HepG2 (cell line): Measurements from ENCODE around the gene SPACDR. TPM values are rescaled to one million over a fixed set of nuclear protein-coding genes. Genes with fewer than 3 reads are reported as not detected.
A peak's percentile ranks its signal among the peaks of the same experiment; 100 is the strongest.

Experiments used
- BCL3 ChIP-seq: sonication (generic); formaldehyde crosslinking; IDR thresholded peaks from 2 replicates; pipeline ENCODE4 v1.5.1; 2020; ENCODE audit warnings: mild to moderate bottlenecking, missing genetic modification reagents, moderate library complexity
- E2F2 ChIP-seq: sonication (generic); formaldehyde crosslinking; IDR thresholded peaks from 2 replicates; pipeline ENCODE4 v1.4.0; 2020; ENCODE audit warnings: missing genetic modification reagents, borderline replicate concordance
- FOXP4 ChIP-seq: sonication (generic); formaldehyde crosslinking; IDR thresholded peaks from 2 replicates; pipeline ENCODE4 v1.4.0; 2020; ENCODE audit warnings: missing genetic modification reagents
- HMG20B ChIP-seq: conservative IDR thresholded peaks from 2 replicates; pipeline ENCODE4 v1.6.1; 2016; ENCODE audit warnings: missing genetic modification reagents, missing compliant biosample characterization
- ISL2 ChIP-seq: sonication (generic); formaldehyde crosslinking; IDR thresholded peaks from 2 replicates; pipeline ENCODE4 v1.5.0; 2020; ENCODE audit warnings: missing genetic modification reagents
- MIER3 ChIP-seq: IDR thresholded peaks from 2 replicates; pipeline ENCODE4 v1.6.1; 2016; ENCODE audit warnings: missing compliant biosample characterization, borderline replicate concordance
- MTF1 ChIP-seq: sonication (generic); formaldehyde crosslinking; IDR thresholded peaks from 2 replicates; pipeline ENCODE4 v1.5.0; 2020; ENCODE audit warnings: missing genetic modification reagents
- NFATC3 ChIP-seq: sonication (generic); formaldehyde crosslinking; IDR thresholded peaks from 2 replicates; pipeline ENCODE4 v1.5.1; 2020; ENCODE audit warnings: mild to moderate bottlenecking, missing genetic modification reagents
- NFKBIZ ChIP-seq: IDR thresholded peaks from 2 replicates; pipeline ENCODE4 v1.6.1; 2018; ENCODE audit warnings: missing genetic modification reagents, missing compliant biosample characterization
- NR2F1 ChIP-seq, 2 experiments: fragments of 450-650 bp in 1 of 2; formaldehyde crosslinking in 1 of 2; IDR thresholded peaks; 2 replicates each; pipeline versions ENCODE4 v1.5.0 to v1.6.1; 2016 to 2020; ENCODE audit warnings: mild to moderate bottlenecking in 1 of 2, missing compliant biosample characterization in 1 of 2, missing genetic modification reagents in 1 of 2, moderate library complexity in 1 of 2
- PAXIP1 ChIP-seq: sonication (generic); formaldehyde crosslinking; conservative IDR thresholded peaks from 2 replicates; pipeline ENCODE4 v1.4.0; 2020; ENCODE audit warnings: mild to moderate bottlenecking, missing genetic modification reagents, moderate library complexity
- RBAK ChIP-seq: sonication (generic); formaldehyde crosslinking; IDR thresholded peaks from 2 replicates; pipeline ENCODE4 v1.5.1; 2020; ENCODE audit warnings: mild to moderate bottlenecking, missing genetic modification reagents
- SALL2 ChIP-seq: sonication (generic); formaldehyde crosslinking; IDR thresholded peaks from 2 replicates; pipeline ENCODE4 v1.8.1; 2023; ENCODE audit warnings: mild to moderate bottlenecking, missing genetic modification reagents, inconsistent platforms
- U2AF1 ChIP-seq: fragments of 200-400 bp; formaldehyde crosslinking; optimal IDR thresholded peaks from 2 replicates; pipeline ENCODE3; 2017; ENCODE audit warnings: mild to moderate bottlenecking, low read depth, low read length
- ZNF484 ChIP-seq: sonication (generic); formaldehyde crosslinking; IDR thresholded peaks from 2 replicates; pipeline ENCODE4 v1.5.1; 2020; ENCODE audit warnings: mild to moderate bottlenecking, low read depth, missing genetic modification reagents, borderline replicate concordance
- ZNF746 ChIP-seq: sonication (generic); formaldehyde crosslinking; IDR thresholded peaks from 2 replicates; pipeline ENCODE4 v1.8.0; 2022; ENCODE audit warnings: mild to moderate bottlenecking, missing genetic modification reagents
- polyA plus RNA-seq, 8 experiments: library from polyadenylated mRNA; depleted of rRNA in 3 of 8; stranded (reverse) in 7 of 8; unstranded in 1 of 8; fragments of >200 nt; fragmentation: Illumina TruSeq in 4 of 8; extraction: Trizol in 4 of 8; gene quantifications; 2 replicates each; pipeline versions ENCODE4 v1.2.1 to v1.2.3, GENCODE V29; 2011 to 2016; ENCODE audit warnings: low read depth in 4 of 8, missing spikeins in 1 of 8, mixed read lengths in 1 of 8; ENCODE audit not compliant: insufficient read depth in 1 of 8
- total RNA-seq, 5 experiments: library from RNA; depleted of rRNA; stranded (reverse); fragments of >200 nt; fragmentation: Illumina TruSeq; extraction: Trizol; gene quantifications; 2 replicates each; pipeline ENCODE4 v1.2.3, GENCODE V29; 2016; ENCODE audit warnings: low read depth in 1 of 5
- TF ChIP-seq, protein P1 (sequence below): sonication (generic); formaldehyde crosslinking; IDR thresholded peaks from 2 replicates; pipeline ENCODE4 v1.5.0; 2020; ENCODE audit warnings: mild to moderate bottlenecking, missing genetic modification reagents

SPACDR gene
- total and polyA plus RNA-seq, 2 of the 13 experiments (the other 11 are each of a cell fraction or from before 2014, with no cell fraction given): 0.41 TPM; not detected in 1

- TF ChIP-seq BCL3 (CRISPR knock-in tag): peak; percentile 21; the same call in 1 of the 2 replicates
- no peak for TF ChIP-seq HMG20B (CRISPR knock-in tag)
- no peak for TF ChIP-seq NFKBIZ (CRISPR knock-in tag)
- no peak for TF ChIP-seq FOXP4
- no peak for TF ChIP-seq U2AF1
- TF ChIP-seq MIER3 (CRISPR knock-in tag): no peak
- no peak for TF ChIP-seq MTF1 (CRISPR knock-in tag)
- TF ChIP-seq ISL2 (CRISPR knock-in tag): peak; percentile 44; the same call in 1 of the 2 replicates
- TF ChIP-seq SALL2: no peak
- TF ChIP-seq ZNF484: no peak
- TF ChIP-seq ZNF746 (CRISPR knock-in tag): no peak; the same call in 1 of the 2 replicates
- TF ChIP-seq E2F2: no peak
- no peak for TF ChIP-seq RBAK (CRISPR knock-in tag)
- no peak for TF ChIP-seq PAXIP1 (CRISPR knock-in tag)
- no peak for TF ChIP-seq NFATC3 (CRISPR knock-in tag)
- TF ChIP-seq, protein P1, sequence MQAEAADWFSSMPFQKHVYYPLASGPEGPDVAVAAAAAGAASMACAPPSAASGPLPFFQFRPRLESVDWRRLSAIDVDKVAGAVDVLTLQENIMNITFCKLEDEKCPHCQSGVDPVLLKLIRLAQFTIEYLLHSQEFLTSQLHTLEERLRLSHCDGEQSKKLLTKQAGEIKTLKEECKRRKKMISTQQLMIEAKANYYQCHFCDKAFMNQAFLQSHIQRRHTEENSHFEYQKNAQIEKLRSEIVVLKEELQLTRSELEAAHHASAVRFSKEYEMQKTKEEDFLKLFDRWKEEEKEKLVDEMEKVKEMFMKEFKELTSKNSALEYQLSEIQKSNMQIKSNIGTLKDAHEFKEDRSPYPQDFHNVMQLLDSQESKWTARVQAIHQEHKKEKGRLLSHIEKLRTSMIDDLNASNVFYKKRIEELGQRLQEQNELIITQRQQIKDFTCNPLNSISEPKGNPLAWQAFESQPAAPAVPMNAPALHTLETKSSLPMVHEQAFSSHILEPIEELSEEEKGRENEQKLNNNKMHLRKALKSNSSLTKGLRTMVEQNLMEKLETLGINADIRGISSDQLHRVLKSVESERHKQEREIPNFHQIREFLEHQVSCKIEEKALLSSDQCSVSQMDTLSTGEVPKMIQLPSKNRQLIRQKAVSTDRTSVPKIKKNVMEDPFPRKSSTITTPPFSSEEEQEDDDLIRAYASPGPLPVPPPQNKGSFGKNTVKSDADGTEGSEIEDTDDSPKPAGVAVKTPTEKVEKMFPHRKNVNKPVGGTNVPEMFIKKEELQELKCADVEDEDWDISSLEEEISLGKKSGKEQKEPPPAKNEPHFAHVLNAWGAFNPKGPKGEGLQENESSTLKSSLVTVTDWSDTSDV: 0 out of 2 replicates have a peak, but pooled peaks have one; percentile 23
- TF ChIP-seq NR2F1 (CRISPR knock-in tag; IDR thresholded peaks at IDR 0.05): no peak
Observed at GRCh38 chr7:100429637-100430492, 34.2 kb downstream of the SPACDR start, which contains the start of gene MEPCE (continued).
